ACHN (cell line): ENCODE measurements around the gene ZNF837.
A peak's percentile ranks its signal among the peaks of the same experiment; 100 is the strongest.
"Not testable (repeated sequence)": the region's sequence is repeated elsewhere in the genome, so short reads cannot be mapped to it uniquely, and the experiment has no call there.

ENCODE experiments used
- DNase-seq: peaks from one replicate; pipeline ENCODE4 v3.0.0-alpha.2; 2015
- in situ Hi-C: cut with HindIII; loops from 2 replicates; pipeline ENCODE4 v1.10.0; 2017; ENCODE audit warnings: low sequenced_read_pairs, low pct_ligation_motif_present, low pct_unique_long_range_greater_than_20kb

Gene ZNF837

DNA sequence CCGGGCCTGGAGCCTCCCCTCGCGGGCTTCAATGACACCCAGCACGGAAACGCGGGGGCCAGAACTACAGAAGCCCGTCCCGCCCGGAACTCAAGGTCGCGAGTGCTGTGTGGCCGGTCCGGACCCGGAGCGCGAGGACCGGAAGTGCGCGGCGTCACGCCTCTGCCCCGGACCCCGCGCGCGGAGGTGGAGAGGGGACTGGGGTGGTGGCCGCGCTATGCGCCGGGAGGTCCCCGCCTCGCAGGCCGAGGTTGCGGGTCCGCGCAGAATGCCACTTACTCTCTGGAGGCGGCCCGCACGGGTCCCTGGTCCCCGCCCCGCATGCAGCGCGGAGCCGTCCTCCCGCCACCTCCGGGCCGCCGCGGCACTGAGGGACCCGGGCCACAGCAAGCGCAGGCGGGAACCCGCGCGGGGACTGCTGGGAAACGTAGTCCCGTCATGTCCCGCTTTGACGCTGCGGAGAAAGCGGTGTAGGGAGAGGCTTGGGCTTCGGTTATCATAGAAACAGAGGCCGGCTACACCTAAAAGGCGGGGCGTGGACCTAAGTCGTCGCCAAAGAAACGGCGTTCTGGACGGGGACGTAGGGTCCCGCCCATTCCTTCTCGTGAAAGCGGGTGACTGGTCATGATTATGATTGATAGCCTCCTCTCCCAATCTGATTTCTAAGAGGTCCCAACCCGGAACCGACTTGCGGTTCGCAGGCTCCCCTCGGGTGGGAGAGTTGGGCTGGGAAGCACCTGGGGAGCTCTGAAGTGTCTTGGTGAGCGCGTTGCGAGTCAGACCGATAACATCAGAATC is at the start of gene ZNF837:
Gene ZNF837 (minus strand): TSS at position 369 of the 798 bp plus-strand sequence. CDS start 11,698 bp downstream, outside the sequence.
- in situ Hi-C loops: no loop called here
- DNase-seq: peak; percentile 99

DNA sequence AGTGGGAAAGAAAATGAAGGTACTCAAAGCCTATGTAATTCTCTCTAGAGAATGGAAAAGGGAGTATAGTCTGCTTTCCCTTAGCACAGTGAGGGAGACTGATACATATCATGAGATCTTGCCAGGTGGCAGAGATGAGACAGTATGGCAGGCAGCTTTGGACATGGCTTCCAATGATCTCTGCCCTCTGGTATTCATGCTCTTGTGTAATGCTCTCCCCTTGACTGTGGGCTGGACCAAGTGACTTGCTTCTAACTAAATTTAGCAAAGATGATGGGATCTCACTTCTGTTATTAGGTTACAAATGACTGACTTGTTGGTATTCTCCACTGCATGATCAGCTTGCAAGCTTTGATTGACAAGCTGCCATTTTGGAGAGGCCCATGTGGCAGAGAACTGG is 48.9 kb upstream of the ZNF837 start:
- in situ Hi-C loops: no loop called here
- no peak for DNase-seq

- in situ Hi-C loops: no loop called here
These were observed 47.8 kb upstream of the ZNF837 start for GRCh38 chr19:58428617-58429016.

GRCh38 chr19:58417071-58417470 is 36.2 kb upstream of the ZNF837 start:
- no peak for DNase-seq
- in situ Hi-C loops: no loop called here

More at GRCh38 chr19:58428617-58429016, 47.8 kb upstream of the ZNF837 start:
- DNase-seq: no peak

DNA sequence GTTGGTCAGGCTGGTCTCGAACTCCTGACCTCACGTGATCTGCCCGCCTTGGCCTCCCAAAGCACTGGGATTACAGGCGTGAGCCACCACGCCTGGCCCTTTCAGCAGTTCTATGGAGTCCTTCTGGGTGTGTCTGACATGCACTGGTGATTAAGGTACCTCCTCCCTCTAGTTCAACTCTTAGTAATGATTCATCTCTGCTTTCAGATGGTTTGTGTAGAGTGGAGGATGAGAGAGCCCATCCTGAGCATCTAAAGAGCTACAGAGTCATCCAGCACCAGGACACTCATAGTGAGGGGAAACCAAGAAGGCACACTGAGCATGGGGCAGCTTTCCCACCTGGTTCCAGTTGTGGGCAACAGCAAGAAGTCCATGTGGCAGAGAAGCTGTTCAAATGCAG is 35.8 kb upstream of the ZNF837 start:
- no peak for DNase-seq
- in situ Hi-C loops: no loop called here

- in situ Hi-C loops: no loop called here
- DNase-seq: peak; percentile 41
These were observed 28.4 kb upstream of the ZNF837 start for GRCh38 chr19:58409010-58409790.

DNA sequence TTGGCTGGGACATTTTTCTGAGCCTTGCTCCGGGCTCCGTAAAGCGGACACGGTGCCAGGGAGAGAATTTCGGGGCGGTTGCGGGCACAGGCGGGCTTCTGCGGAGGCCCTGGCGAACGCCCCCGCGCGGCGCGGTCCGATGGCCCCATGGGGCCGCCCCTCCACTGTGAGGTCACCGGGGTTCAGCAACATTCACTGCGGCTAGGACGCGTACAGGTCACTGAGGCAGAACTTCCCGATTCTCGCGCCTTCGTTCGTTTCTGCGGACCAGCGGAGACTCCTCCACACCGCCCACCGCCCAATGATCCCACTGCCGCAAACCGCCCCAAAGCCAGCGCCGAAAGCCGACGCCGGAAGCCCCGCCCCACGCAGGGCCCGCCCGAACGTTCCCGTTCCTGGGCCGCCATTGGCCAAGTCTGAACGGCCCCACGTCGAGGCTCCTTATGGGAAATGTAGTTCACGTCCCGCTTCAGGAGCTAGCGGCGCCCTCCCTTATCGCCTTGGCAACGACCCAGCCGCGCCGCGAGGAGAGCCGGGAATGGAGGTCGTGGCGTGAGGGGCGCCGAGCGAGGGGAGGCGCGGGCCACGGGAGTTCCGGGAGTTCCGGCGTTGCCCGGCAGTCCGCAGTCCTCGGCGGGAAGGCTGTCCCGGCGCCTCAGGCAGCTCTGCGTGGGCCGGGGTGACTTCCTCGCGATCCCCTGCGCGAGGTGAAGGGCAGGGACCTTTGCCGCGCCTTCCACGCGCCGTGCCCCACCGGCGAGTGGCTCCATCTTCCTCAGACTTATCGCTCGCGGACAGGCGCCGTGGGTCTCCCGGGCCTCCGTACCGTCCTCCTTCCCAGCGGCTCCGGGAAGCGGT is 27.6 kb upstream of the ZNF837 start, which contains the start of gene ZNF584:
Gene ZNF584 (plus strand): TSS at position 498 of the 858 bp plus-strand sequence. CDS start 499 bp downstream, outside the sequence.
- in situ Hi-C loops: no loop called here
- peak; percentile 92 for DNase-seq

- in situ Hi-C loops: no loop called here
- DNase-seq: no peak
These were observed 26.9 kb upstream of the ZNF837 start for GRCh38 chr19:58407658-58408151.

DNA sequence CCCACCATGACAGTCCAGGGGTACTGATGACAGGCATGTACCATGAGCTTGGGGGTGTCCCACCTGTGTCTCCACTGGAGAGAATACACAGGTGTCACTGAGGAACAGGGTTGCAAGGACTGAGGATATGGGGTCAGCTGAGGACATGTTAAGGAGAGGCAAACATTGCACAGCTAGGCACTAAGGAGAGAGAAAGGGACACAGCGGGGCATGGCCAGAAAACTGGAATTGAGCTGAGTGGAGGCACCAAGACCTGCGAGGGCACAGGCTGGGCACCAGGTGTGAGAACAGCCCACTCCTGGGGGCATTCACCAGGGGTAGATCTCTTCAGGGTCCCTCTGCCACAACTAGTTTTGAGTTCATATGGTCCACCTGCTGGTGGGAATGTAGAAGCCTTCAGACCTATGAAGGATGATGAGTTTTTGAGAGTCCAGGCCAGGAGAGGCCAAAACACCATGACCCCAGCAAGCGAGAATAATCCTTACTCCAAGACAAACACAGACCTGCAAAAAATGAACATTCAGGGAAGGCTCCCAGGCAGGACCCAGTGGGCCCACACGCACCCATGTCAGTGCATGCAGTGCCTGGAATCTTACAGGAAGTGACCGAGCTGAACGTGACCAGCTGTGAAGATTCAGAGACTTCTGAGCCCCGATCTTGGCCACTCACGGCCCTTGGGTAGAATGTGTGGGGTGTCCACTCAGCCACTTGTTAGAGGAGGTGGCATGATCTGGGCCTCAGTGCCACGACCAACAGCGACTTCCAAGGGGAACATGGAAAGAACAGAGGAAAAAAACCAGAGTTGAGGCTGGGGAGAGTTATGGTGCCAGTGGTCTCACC is 26.2 kb upstream of the ZNF837 start:
- no peak for DNase-seq
- in situ Hi-C loops: no loop called here

DNA sequence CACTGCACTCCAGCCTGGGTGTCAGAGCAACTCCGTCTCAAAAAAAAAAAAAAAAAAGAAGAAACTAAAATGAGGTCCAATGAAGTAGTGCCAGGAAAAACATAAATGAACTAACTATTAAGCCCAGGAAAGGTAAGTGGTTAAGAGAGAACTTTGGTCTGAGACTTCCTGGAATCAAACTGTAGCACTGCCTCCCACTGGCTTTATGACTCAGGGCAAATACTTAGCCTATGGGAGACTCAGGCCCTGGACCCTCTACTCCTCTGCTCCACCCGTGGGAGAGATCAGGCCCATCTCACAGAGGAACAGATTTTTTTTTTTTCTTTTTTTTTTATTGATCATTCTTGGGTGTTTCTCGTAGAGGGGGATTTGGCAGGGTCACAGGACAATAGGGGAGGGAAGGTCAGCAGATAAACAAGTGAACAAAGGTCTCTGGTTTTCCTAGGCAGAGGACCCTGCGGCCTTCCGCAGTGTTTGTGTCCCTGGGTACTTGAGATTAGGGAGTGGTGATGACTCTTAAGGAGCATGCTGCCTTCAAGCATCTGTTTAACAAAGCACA is 23.2 kb upstream of the ZNF837 start:
- DNase-seq, in situ Hi-C loops: not testable (repeated sequence)

GRCh38 chr19:58401840-58402421 is 21.1 kb upstream of the ZNF837 start:
- in situ Hi-C loops: no loop called here
- no peak for DNase-seq

- peak; percentile 97 for DNase-seq
- in situ Hi-C loops: no loop called here
These were observed 20.3 kb upstream of the ZNF837 start for GRCh38 chr19:58400916-58401839.

- in situ Hi-C loops: no loop called here
- no peak for DNase-seq
These were observed 19.6 kb upstream of the ZNF837 start for GRCh38 chr19:58400316-58400915.

GRCh38 chr19:58399903-58400302 is 19.1 kb upstream of the ZNF837 start:
- no peak for DNase-seq
- in situ Hi-C loops: no loop called here

DNA sequence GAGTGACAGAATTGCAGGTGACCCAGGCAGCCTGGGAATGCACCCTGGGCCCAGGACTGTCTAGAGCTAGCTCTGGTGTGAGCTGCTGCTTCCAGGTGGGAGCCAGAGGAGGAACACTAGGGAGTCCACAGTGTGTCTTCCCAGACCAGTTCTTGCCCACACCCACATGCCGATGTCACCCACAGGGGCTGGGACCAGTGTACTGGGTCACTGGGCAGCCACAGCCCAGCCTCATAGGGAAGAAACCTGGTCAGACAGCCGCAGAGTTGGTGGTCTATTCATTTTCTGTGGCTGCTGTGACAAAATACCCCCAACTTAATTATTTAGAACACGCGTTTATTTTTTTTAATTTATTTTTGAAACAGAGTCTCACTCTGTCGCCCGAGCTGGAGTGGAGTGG is 17.7 kb upstream of the ZNF837 start:
- no peak for DNase-seq
- in situ Hi-C loops: no loop called here

- in situ Hi-C loops: no loop called here
- DNase-seq: no peak
These were observed 17.3 kb upstream of the ZNF837 start for GRCh38 chr19:58398087-58398486.
